Karpas-422 (cell line): ENCODE measurements around the gene NUBP1. TPM values are rescaled to one million over a fixed set of nuclear protein-coding genes. Genes with fewer than 3 reads are reported as not detected.

Experiments used
- DNase-seq: peaks from one replicate; pipeline ENCODE4 v3.0.0-alpha.2; 2015
- H2AFZ ChIP-seq: fragments of 200-600 bp; sonication (generic); 2 replicates; pipeline ENCODE4 v1.6.1; 2014; ENCODE audit warnings: antibody characterized with exemption, low read length, mixed read lengths
- H3K27ac ChIP-seq: fragments of 200-600 bp; sonication (generic); 2 replicates; pipeline ENCODE4 v1.5.1; 2014; ENCODE audit warnings: mild to moderate bottlenecking, low read length, moderate library complexity
- H3K27me3 ChIP-seq: fragments of 200-600 bp; sonication (generic); 2 replicates; pipeline ENCODE4 v1.6.1; 2014; ENCODE audit warnings: low read length, mixed read lengths
- H3K36me3 ChIP-seq: fragments of 200-600 bp; sonication (generic); 2 replicates; pipeline ENCODE4 v1.6.1; 2014; ENCODE audit warnings: low read length, mixed read lengths; ENCODE audit not compliant: insufficient read depth
- H3K4me1 ChIP-seq: fragments of 200-600 bp; sonication (generic); 2 replicates; pipeline ENCODE4 v1.6.1; 2014; ENCODE audit warnings: mild to moderate bottlenecking, low read length, mixed read lengths
- H3K4me2 ChIP-seq: fragments of 200-600 bp; sonication (generic); 2 replicates; pipeline ENCODE4 v1.6.1; 2014; ENCODE audit warnings: low read length, low read depth, mild to moderate bottlenecking; ENCODE audit not compliant: poor library complexity, severe bottlenecking
- H3K4me3 ChIP-seq: fragments of 200-600 bp; sonication (generic); 2 replicates; pipeline ENCODE4 v1.5.1; 2014; ENCODE audit warnings: mild to moderate bottlenecking, antibody characterized with exemption, low read length, mixed read lengths
- H3K79me2 ChIP-seq: fragments of 200-600 bp; sonication (generic); 2 replicates; pipeline ENCODE4 v1.6.1; 2014; ENCODE audit warnings: mild to moderate bottlenecking, low read length, mixed read lengths
- H3K9ac ChIP-seq: fragments of 200-600 bp; sonication (generic); 2 replicates; pipeline ENCODE4 v1.6.0; 2014; ENCODE audit warnings: low read length
- H3K9me2 ChIP-seq: fragments of 200-600 bp; sonication (generic), shearing (Covaris generic); replicated peaks from 2 replicates; pipeline ENCODE4 v1.6.0; 2014; ENCODE audit warnings: mild to moderate bottlenecking, low read length, moderate library complexity; ENCODE audit not compliant: insufficient read depth
- H3K9me3 ChIP-seq: fragments of 300-700, 200-600 bp; sonication (generic); 2 replicates; pipeline ENCODE4 v1.6.1; 2014; ENCODE audit warnings: low read length, mixed read lengths
- H4K20me1 ChIP-seq: fragments of 200-600 bp; sonication (generic); 2 replicates; pipeline ENCODE4 v1.6.1; 2014; ENCODE audit warnings: mild to moderate bottlenecking, antibody characterized with exemption, low read length, low read depth; ENCODE audit not compliant: insufficient read depth
- small RNA-seq: library from RNA; depleted of rRNA; stranded (forward); fragments of <200 nt; gene quantifications from one replicate; pipeline ENCODE3, GENCODE V24; 2014
- total RNA-seq: library from RNA; depleted of rRNA; stranded (reverse); fragments of >200 nt; shearing (Covaris generic); gene quantifications from 2 replicates; pipeline ENCODE4 v1.2.3, GENCODE V29; 2014; ENCODE audit warnings: low replicate concordance; rRNA removed

NUBP1 gene
- total RNA-seq, 1 experiment from 2014 or later: 17.7 TPM

- no peak overlapping the region for H3K27ac ChIP-seq
- no peaks in the 10 kb centered on the region for H3K9me2 ChIP-seq
- no peak overlapping the region for H2AFZ ChIP-seq
- H3K27me3 ChIP-seq: no peaks in the 10 kb centered on the region
- H3K4me1 ChIP-seq: peaks cover 8% of the 10 kb centered on the region
- no peak for DNase-seq
- no peaks in the 10 kb centered on the region for H3K79me2 ChIP-seq
- H3K4me2 ChIP-seq: no peak overlapping the region
- no peak overlapping the region for H3K9ac ChIP-seq
- no peak overlapping the region for H3K4me3 ChIP-seq
- no peaks in the 10 kb centered on the region for H3K9me3 ChIP-seq
- H3K36me3 ChIP-seq: no peaks in the 10 kb centered on the region
- no peaks in the 10 kb centered on the region for H4K20me1 ChIP-seq
Observed at GRCh38 chr16:10812312-10813098, 68.9 kb downstream of the NUBP1 start.

- H4K20me1 ChIP-seq: no peaks in the 10 kb centered on the region
- no peak overlapping the region for H2AFZ ChIP-seq
- no peak overlapping the region for H3K9ac ChIP-seq
- no peaks in the 10 kb centered on the region for H3K27me3 ChIP-seq
- DNase-seq: no peak
- H3K36me3 ChIP-seq: no peaks in the 10 kb centered on the region
- H3K4me1 ChIP-seq: peaks cover 8% of the 10 kb centered on the region
- H3K4me3 ChIP-seq: no peak overlapping the region
- no peak overlapping the region for H3K4me2 ChIP-seq
- H3K79me2 ChIP-seq: no peaks in the 10 kb centered on the region
- no peaks in the 10 kb centered on the region for H3K9me2 ChIP-seq
- no peaks in the 10 kb centered on the region for H3K9me3 ChIP-seq
- no peak overlapping the region for H3K27ac ChIP-seq
Observed at GRCh38 chr16:10813099-10813455, 69.4 kb downstream of the NUBP1 start.

GRCh38 chr16:10817514-10817913 lies 73.9 kb downstream of the NUBP1 start:
- DNase-seq: no peak
- H3K4me3 ChIP-seq: no peak overlapping the region

GRCh38 chr16:10817963-10818941 lies 74.6 kb downstream of the NUBP1 start, which contains the start of gene TVP23A:
Gene TVP23A, minus strand, starts transcription at chr16:10818794. Its CDS starts 301 bp downstream, at chr16:10818493.
- Histone ChIP-seq H3K36me3 (no peaks in the 10 kb centered on the region), H3K9me3 (no peaks in the 10 kb centered on the region), H3K9me2 (no peaks in the 10 kb centered on the region), H3K27ac (no peak within 1 kb of the TSS), H3K79me2 (no peaks in the 10 kb centered on the region), H3K4me2 (no peak within 1 kb of the TSS), H3K9ac (no peak within 1 kb of the TSS), H4K20me1 (no peaks in the 10 kb centered on the region), H3K4me1 (no peaks in the 10 kb centered on the region), H2AFZ (no peak within 1 kb of the TSS), H3K27me3 (no peaks in the 10 kb centered on the region), H3K4me3 (no peak within 1 kb of the TSS)
- no peak for DNase-seq

More at GRCh38 chr16:10817514-10817913, 73.9 kb downstream of the NUBP1 start:
- Histone ChIP-seq H3K4me1 (peaks cover 2% of the 10 kb centered on the region), H3K36me3 (no peaks in the 10 kb centered on the region), H3K9ac (no peak overlapping the region), H3K9me3 (no peaks in the 10 kb centered on the region), H3K27ac (no peak overlapping the region), H4K20me1 (no peaks in the 10 kb centered on the region), H2AFZ (no peak overlapping the region), H3K79me2 (no peaks in the 10 kb centered on the region), H3K9me2 (no peaks in the 10 kb centered on the region), H3K4me2 (no peak overlapping the region), H3K27me3 (no peaks in the 10 kb centered on the region)

Small RNAs within 50 kb of the gene (small RNA-seq; reads per million reads assigned to genes)
- not detected for gene MTND4LP24
- not detected for gene MTND6P33

Other genes starting within 250 kb of the NUBP1 start
- gene EMP2, start 163.2 kb upstream of the NUBP1 start, total RNA-seq: not detected in 2 replicates
- 1.6 and 2.6 TPM in 2 replicates for gene TEKT5, start 48.9 kb upstream of the NUBP1 start, total RNA-seq
- not detected in 2 replicates for gene TVP23A, start 75.0 kb downstream of the NUBP1 start, total RNA-seq
- 66.2 and 96.5 TPM in 2 replicates for gene CIITA, start 133.4 kb downstream of the NUBP1 start, total RNA-seq
- gene DEXI, start 198.6 kb downstream of the NUBP1 start, total RNA-seq: 40.7 and 59.7 TPM in 2 replicates
- 14.4 and 17.4 TPM in 2 replicates for gene CLEC16A, start 200.7 kb downstream of the NUBP1 start, total RNA-seq